ENCODE measurements around the gene SLC6A6. TPM values are rescaled to one million over a fixed set of nuclear protein-coding genes. Genes with fewer than 3 reads are reported as not detected.

The SLC6A6 gene
- total RNA-seq, 1 experiment from 2014 or later, result 72.6 TPM

DNA sequence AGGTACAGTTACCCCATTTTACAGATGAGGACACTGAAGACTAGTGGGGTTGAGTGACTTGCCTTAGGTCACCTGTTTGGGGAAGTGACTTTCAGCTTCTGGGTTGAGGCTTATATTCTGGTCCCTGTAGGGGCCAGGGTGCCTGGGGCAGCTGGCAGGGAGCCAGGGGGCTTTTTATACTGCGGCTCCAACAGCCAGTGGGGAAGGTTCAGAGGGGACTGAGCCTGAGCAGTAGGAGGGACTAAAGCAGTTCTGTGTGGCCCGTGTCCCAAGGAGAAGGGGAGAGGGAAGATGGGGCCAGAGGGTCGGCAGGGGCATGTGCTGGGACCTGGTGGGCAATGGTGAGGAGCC is 37.7 kb downstream of the SLC6A6 start:
- H3K27ac ChIP-seq (ENCODE audit: insufficient read length, low read depth, low read length), result no peak overlapping the region
- H4K20me1 ChIP-seq (ENCODE audit: control insufficient read depth, insufficient read depth, insufficient read length), result peaks cover 3% of the 10 kb centered on the region
- no peak overlapping the region for H3K23ac ChIP-seq (ENCODE audit: insufficient read length, low read depth, low read length)

More for the DNA sequence above, 37.7 kb downstream of the SLC6A6 start:
- no peak overlapping the region for H2AK5ac ChIP-seq (ENCODE audit: insufficient read length, low read length)
- H3K9me3 ChIP-seq (ENCODE audit: control insufficient read depth, low read depth, low read length), result no peaks in the 10 kb centered on the region
- no peak overlapping the region for H4K8ac ChIP-seq (replicated peaks; ENCODE audit: insufficient read length, low read depth, low read length)
- H3K18ac ChIP-seq (ENCODE audit: insufficient read length, low read depth, low read length), result no peak overlapping the region
- no peak overlapping the region for H3K4ac ChIP-seq (ENCODE audit: low read depth, low read length)
- no peak overlapping the region; a peak in 1 of 5 replicates for H3K4me3 Mint-ChIP-seq
- peaks cover 28 to 30% of the 10 kb centered on the region in 2 experiments for H3K4me1 Mint-ChIP-seq
- peaks cover 7 to 15% (median 12%) of the 10 kb centered on the region in 3 experiments; a peak in 5 of 7 replicates for H3K36me3 Mint-ChIP-seq (ENCODE audit: insufficient read depth in 1 of 3, low read depth in 3 of 3)
- H3K9ac ChIP-seq (ENCODE audit: extremely low read depth, insufficient read length, low read length), result no peak overlapping the region
- no peak overlapping the region for H2BK15ac ChIP-seq (ENCODE audit: low read depth, low read length)
- TF ChIP-seq, protein P1, sequence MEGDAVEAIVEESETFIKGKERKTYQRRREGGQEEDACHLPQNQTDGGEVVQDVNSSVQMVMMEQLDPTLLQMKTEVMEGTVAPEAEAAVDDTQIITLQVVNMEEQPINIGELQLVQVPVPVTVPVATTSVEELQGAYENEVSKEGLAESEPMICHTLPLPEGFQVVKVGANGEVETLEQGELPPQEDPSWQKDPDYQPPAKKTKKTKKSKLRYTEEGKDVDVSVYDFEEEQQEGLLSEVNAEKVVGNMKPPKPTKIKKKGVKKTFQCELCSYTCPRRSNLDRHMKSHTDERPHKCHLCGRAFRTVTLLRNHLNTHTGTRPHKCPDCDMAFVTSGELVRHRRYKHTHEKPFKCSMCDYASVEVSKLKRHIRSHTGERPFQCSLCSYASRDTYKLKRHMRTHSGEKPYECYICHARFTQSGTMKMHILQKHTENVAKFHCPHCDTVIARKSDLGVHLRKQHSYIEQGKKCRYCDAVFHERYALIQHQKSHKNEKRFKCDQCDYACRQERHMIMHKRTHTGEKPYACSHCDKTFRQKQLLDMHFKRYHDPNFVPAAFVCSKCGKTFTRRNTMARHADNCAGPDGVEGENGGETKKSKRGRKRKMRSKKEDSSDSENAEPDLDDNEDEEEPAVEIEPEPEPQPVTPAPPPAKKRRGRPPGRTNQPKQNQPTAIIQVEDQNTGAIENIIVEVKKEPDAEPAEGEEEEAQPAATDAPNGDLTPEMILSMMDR (conservative IDR thresholded peaks at IDR 0.05), result no peak
- H3K9me3 Mint-ChIP-seq, result no peaks in the 10 kb centered on the region
- no peak overlapping the region for H3T11ph ChIP-seq (ENCODE audit: low read length)
- H3K4me2 ChIP-seq (ENCODE audit: insufficient read depth, insufficient read length, low read length), result no peak overlapping the region
- no peaks in the 10 kb centered on the region for H3K27me3 Mint-ChIP-seq (ENCODE audit: low read depth)
- peak overlapping the region in 2 of 3 experiments; percentile 75 to 88; a peak in 3 of 7 replicates for H3K27ac Mint-ChIP-seq
- no peak overlapping the region for H2AFZ ChIP-seq (ENCODE audit: low read length)
- no peak overlapping the region for H2BK5ac ChIP-seq (ENCODE audit: insufficient read length, low read length)
- no peak overlapping the region for H4K91ac ChIP-seq (ENCODE audit: insufficient read length, low read depth, low read length)
- H2BK20ac ChIP-seq (ENCODE audit: low read depth, low read length, poor library complexity, severe bottlenecking), result no peak overlapping the region
- H3K79me1 ChIP-seq (ENCODE audit: insufficient read depth, low read depth, low read length, poor library complexity, severe bottlenecking), result peaks cover 4% of the 10 kb centered on the region
- no peak overlapping the region for H2BK120ac ChIP-seq (ENCODE audit: low read depth, low read length, poor library complexity, severe bottlenecking)
- H3K79me2 ChIP-seq (ENCODE audit: insufficient read depth, low read length), result peaks cover 1% of the 10 kb centered on the region; the same call in 1 of the 2 replicates
- H3K4me1 ChIP-seq (ENCODE audit: insufficient read depth, low read length), result no peaks in the 10 kb centered on the region; the same call in 1 of the 2 replicates
- H3K14ac ChIP-seq (ENCODE audit: insufficient read depth, low read length), result no peak overlapping the region
- WGBS (ENCODE audit: extremely low coverage, insufficient read length, low lambda C conversion rate), result no CpG with 5 or more reads among the region's 3 CpGs
- H3K27me3 ChIP-seq (ENCODE audit: insufficient read depth, low read length), result no peaks in the 10 kb centered on the region
- no peak overlapping the region for H3K56ac ChIP-seq (ENCODE audit: insufficient read length, low read depth, low read length)
- H2BK12ac ChIP-seq (ENCODE audit: insufficient read length, low read depth, low read length), result no peak overlapping the region
- no peak for DNase-seq
- no peaks in the 10 kb centered on the region for H3K23me2 ChIP-seq (ENCODE audit: insufficient read length, low read depth, low read length, poor library complexity, severe bottlenecking)
- no peak overlapping the region for H4K5ac ChIP-seq (ENCODE audit: insufficient read length, low read depth, low read length)

Data from H9 (cell line).